H9 (cell line): ENCODE data around the gene TGM3. TPM values are rescaled to one million over a fixed set of nuclear protein-coding genes. Genes with fewer than 3 reads are reported as not detected.

ENCODE experiments used
- DNase-seq: peaks from one replicate; pipeline ENCODE4 v3.0.0-alpha.2; 2017
- H2AFZ ChIP-seq: one replicate; pipeline ENCODE4 v1.6.1; 2013; ENCODE audit warnings: mild to moderate bottlenecking, low read length, control low read depth, moderate library complexity
- H2AK5ac ChIP-seq: 2 replicates; pipeline ENCODE4 v1.6.1; 2013; ENCODE audit warnings: low read length, control low read depth, mixed read lengths; ENCODE audit not compliant: insufficient read length
- H2BK120ac ChIP-seq: one replicate; pipeline ENCODE4 v1.6.1; 2013; ENCODE audit warnings: low read depth, mild to moderate bottlenecking, low read length, control low read depth, inconsistent platforms; ENCODE audit not compliant: poor library complexity, severe bottlenecking
- H2BK12ac ChIP-seq: 2 replicates; pipeline ENCODE4 v1.6.1; 2013; ENCODE audit warnings: low read length, control low read depth, mixed read lengths, low read depth; ENCODE audit not compliant: insufficient read length
- H2BK15ac ChIP-seq: 2 replicates; pipeline ENCODE4 v1.6.1; 2013; ENCODE audit warnings: low read depth, low read length, control low read depth
- H2BK20ac ChIP-seq: one replicate; pipeline ENCODE4 v1.6.1; 2013; ENCODE audit warnings: low read depth, mild to moderate bottlenecking, low read length, control low read depth, inconsistent platforms; ENCODE audit not compliant: poor library complexity, severe bottlenecking
- H2BK5ac ChIP-seq: 2 replicates; pipeline ENCODE4 v1.6.1; 2013; ENCODE audit warnings: low read length, control low read depth, mixed read lengths; ENCODE audit not compliant: insufficient read length
- H3K14ac ChIP-seq: 2 replicates; pipeline ENCODE4 v1.6.1; 2013; ENCODE audit warnings: low read length, control low read depth; ENCODE audit not compliant: insufficient read depth
- H3K18ac ChIP-seq: 2 replicates; pipeline ENCODE4 v1.6.1; 2013; ENCODE audit warnings: low read depth, mild to moderate bottlenecking, mixed read lengths, low read length, control low read depth; ENCODE audit not compliant: insufficient read length
- H3K23ac ChIP-seq: 2 replicates; pipeline ENCODE4 v1.6.1; 2013; ENCODE audit warnings: low read length, control low read depth, mixed read lengths, low read depth; ENCODE audit not compliant: insufficient read length
- H3K23me2 ChIP-seq: 2 replicates; pipeline ENCODE4 v1.6.1; 2013; ENCODE audit warnings: low read depth, mild to moderate bottlenecking, mixed read lengths, low read length, control low read depth; ENCODE audit not compliant: insufficient read length, poor library complexity, severe bottlenecking
- H3K27ac ChIP-seq: 2 replicates; pipeline ENCODE4 v1.5.1; 2013; ENCODE audit warnings: low read length, control low read depth, mixed read lengths, low read depth; ENCODE audit not compliant: insufficient read length
- H3K27me3 ChIP-seq: 2 replicates; pipeline ENCODE4 v1.6.1; 2013; ENCODE audit warnings: low read length, control low read depth, inconsistent platforms; ENCODE audit not compliant: insufficient read depth
- H3K4ac ChIP-seq: 2 replicates; pipeline ENCODE4 v1.6.1; 2013; ENCODE audit warnings: low read depth, mild to moderate bottlenecking, control low read depth, inconsistent platforms, low read length, moderate library complexity
- H3K4me1 ChIP-seq: 2 replicates; pipeline ENCODE4 v1.6.1; 2013; ENCODE audit warnings: low read length, control low read depth, inconsistent platforms; ENCODE audit not compliant: insufficient read depth
- H3K4me2 ChIP-seq: 2 replicates; pipeline ENCODE4 v1.6.1; 2013; ENCODE audit warnings: low read length, control low read depth, mixed read lengths; ENCODE audit not compliant: insufficient read length, insufficient read depth
- H3K56ac ChIP-seq: 2 replicates; pipeline ENCODE4 v1.6.1; 2013; ENCODE audit warnings: low read depth, mild to moderate bottlenecking, mixed read lengths, low read length, control low read depth; ENCODE audit not compliant: insufficient read length
- H3K79me1 ChIP-seq: 2 replicates; pipeline ENCODE4 v1.6.1; 2013; ENCODE audit warnings: low read depth, mild to moderate bottlenecking, moderate library complexity, low read length, control low read depth, inconsistent platforms; ENCODE audit not compliant: insufficient read depth, poor library complexity, severe bottlenecking
- H3K79me2 ChIP-seq: 2 replicates; pipeline ENCODE4 v1.6.1; 2013; ENCODE audit warnings: low read length, control low read depth, inconsistent platforms; ENCODE audit not compliant: insufficient read depth
- H3K9ac ChIP-seq: 2 replicates; pipeline ENCODE4 v1.6.1; 2013; ENCODE audit warnings: low read length, control low read depth, mixed read lengths; ENCODE audit not compliant: insufficient read length; ENCODE audit errors: extremely low read depth
- H3K9me3 ChIP-seq: one replicate; pipeline ENCODE4 v1.6.1; 2013; ENCODE audit warnings: low read depth, low read length, inconsistent platforms; ENCODE audit not compliant: control insufficient read depth
- H3T11ph ChIP-seq: one replicate; pipeline ENCODE4 v1.6.1; 2013; ENCODE audit warnings: mild to moderate bottlenecking, low read length, control low read depth, inconsistent platforms
- H4K20me1 ChIP-seq: one replicate; pipeline ENCODE4 v1.6.1; 2013; ENCODE audit not compliant: control insufficient read depth, insufficient read length, insufficient read depth
- H4K5ac ChIP-seq: 2 replicates; pipeline ENCODE4 v1.6.1; 2013; ENCODE audit warnings: low read depth, mild to moderate bottlenecking, mixed read lengths, low read length, control low read depth; ENCODE audit not compliant: insufficient read length
- H4K8ac ChIP-seq: replicated peaks from 2 replicates; pipeline ENCODE4 v1.6.1; 2013; ENCODE audit warnings: low read length, control low read depth, mixed read lengths, low read depth; ENCODE audit not compliant: insufficient read length
- H4K91ac ChIP-seq: 2 replicates; pipeline ENCODE4 v1.6.1; 2013; ENCODE audit warnings: low read depth, mild to moderate bottlenecking, moderate library complexity, mixed read lengths, low read length, control low read depth; ENCODE audit not compliant: insufficient read length
- H3K27ac Mint-ChIP-seq, 3 experiments: 2 replicates in 2 of 3; 3 replicates in 1 of 3; pipeline ENCODE4 v1.8.0; 2020 to 2021; ENCODE audit warnings: mixed read lengths in 3 of 3, mild to moderate bottlenecking in 1 of 3, moderate library complexity in 1 of 3
- H3K27me3 Mint-ChIP-seq: 2 replicates; pipeline ENCODE4 v1.8.0; 2021; ENCODE audit warnings: low read depth, mild to moderate bottlenecking, moderate library complexity, mixed read lengths
- H3K36me3 Mint-ChIP-seq, 3 experiments: 2 replicates in 2 of 3; 3 replicates in 1 of 3; pipeline ENCODE4 v1.8.0; 2020 to 2021; ENCODE audit warnings: low read depth in 3 of 3, mixed read lengths in 3 of 3; ENCODE audit not compliant: insufficient read depth in 1 of 3
- H3K4me1 Mint-ChIP-seq, 2 experiments: 2 replicates each; pipeline ENCODE4 v1.8.0; 2020; ENCODE audit warnings: mixed read lengths in 2 of 2
- H3K4me3 Mint-ChIP-seq, 2 experiments: 2 replicates in 1 of 2; 3 replicates in 1 of 2; pipeline ENCODE4 v1.8.0; 2020 to 2021; ENCODE audit warnings: mild to moderate bottlenecking in 2 of 2, mixed read lengths in 2 of 2, moderate library complexity in 1 of 2
- H3K9me3 Mint-ChIP-seq, 2 experiments: 2 replicates in 1 of 2; 3 replicates in 1 of 2; pipeline ENCODE4 v1.8.0; 2020; ENCODE audit warnings: mild to moderate bottlenecking in 2 of 2, mixed read lengths in 2 of 2, moderate library complexity in 1 of 2
- CTCF ChIP-seq: fragments of 200-600 bp; sonication (generic); conservative IDR thresholded peaks from 3 replicates; pipeline ENCODE4 v1.8.0; 2021; ENCODE audit warnings: antibody characterized with exemption, mild to moderate bottlenecking
- WGBS: extraction: QIAGEN DNeasy Blood & Tissue Kit; methylation state at CpG from one replicate; pipeline ENCODE4 v1.1.7; 2013; ENCODE audit warnings: missing lambda C conversion rate, low lambda C conversion rate, mixed read lengths; ENCODE audit not compliant: insufficient read length; ENCODE audit errors: extremely low coverage; 5-methylcytosine and 5-hydroxymethylcytosine counted together
- total RNA-seq: library from RNA; stranded (reverse); gene quantifications from 2 replicates; pipeline ENCODE4 v1.2.1, GENCODE V29; 2021

Gene TGM3
- total RNA-seq, 1 experiment from 2014 or later = not detected

GRCh38 chr20:2381303-2381702 is 85.5 kb downstream of the TGM3 start:
- Histone ChIP-seq H2BK120ac (no peak overlapping the region), H3K9ac (no peak overlapping the region), H3K23ac (no peak overlapping the region), H3K4ac (no peak overlapping the region), H4K91ac (no peak overlapping the region), H2BK15ac (no peak overlapping the region), H2BK20ac (no peak overlapping the region), H3K14ac (no peak overlapping the region; the same call in 1 of the 2 replicates), H3K4me2 (no peak overlapping the region), H2BK12ac (no peak overlapping the region), H2BK5ac (no peak overlapping the region), H3K9me3 (no peaks in the 10 kb centered on the region), H3K79me1 (no peaks in the 10 kb centered on the region), H3K18ac (no peak overlapping the region), H3K4me1 (peaks cover 8% of the 10 kb centered on the region; the same call in 1 of the 2 replicates), H2AFZ (no peak overlapping the region), H3K79me2 (no peaks in the 10 kb centered on the region), H3K27me3 (no peaks in the 10 kb centered on the region), H4K8ac (no peak overlapping the region), H3K27ac (no peak overlapping the region), H3K56ac (no peak overlapping the region), H3K23me2 (no peaks in the 10 kb centered on the region), H4K5ac (no peak overlapping the region), H4K20me1 (no peaks in the 10 kb centered on the region), H2AK5ac (no peak overlapping the region), H3T11ph (no peak overlapping the region)
- Mint-ChIP-seq H3K4me3 (no peak overlapping the region), H3K36me3 (no peaks in the 10 kb centered on the region), H3K27ac (no peak overlapping the region), H3K9me3 (no peaks in the 10 kb centered on the region; a peak in 1 of 5 replicates), H3K4me1 (peaks cover 15 to 18% of the 10 kb centered on the region in 2 experiments), H3K27me3 (no peaks in the 10 kb centered on the region; the same call in 1 of the 2 replicates)
- no peak for DNase-seq
- no peak for TF ChIP-seq CTCF
- WGBS = no CpG with 5 or more reads among the region's 7 CpGs
